AG09309 (cell line): ENCODE measurements around the gene SLC2A8.

Experiments
- DNase-seq: peaks from one replicate; pipeline ENCODE4 v3.0.0-alpha.2; 2010; ENCODE audit warnings: low read depth
- H3K4me3 ChIP-seq: 2 replicates; pipeline ENCODE4 v1.5.1; 2011; ENCODE audit warnings: mild to moderate bottlenecking, low read depth, low read length, moderate library complexity; ENCODE audit not compliant: control insufficient read depth
- TF ChIP-seq, protein P1 (sequence below): IDR thresholded peaks from 2 replicates; pipeline ENCODE4 v1.5.1; 2011; ENCODE audit warnings: mild to moderate bottlenecking, low read depth, low read length, inconsistent platforms; ENCODE audit not compliant: insufficient read depth, control insufficient read depth; ENCODE audit errors: missing control alignments

The SLC2A8 gene

DNA sequence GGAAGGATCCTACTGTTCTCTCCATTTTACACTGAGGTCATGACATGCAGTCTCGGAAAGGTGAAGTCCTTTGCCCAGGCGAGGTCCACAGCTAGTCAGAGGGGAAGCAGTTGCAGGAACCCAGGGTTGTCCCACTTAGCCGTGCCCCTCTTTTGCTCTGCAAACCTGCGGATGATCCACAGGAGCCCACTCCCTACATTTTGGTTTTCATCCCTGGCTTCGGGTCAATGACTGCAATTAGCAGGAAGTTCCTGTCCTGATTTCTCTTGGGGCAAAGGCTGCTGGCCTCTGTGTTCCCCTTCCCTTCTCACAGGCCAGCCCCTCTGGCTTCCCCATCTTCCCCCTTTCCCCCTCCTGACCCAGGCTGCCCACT lies 1.3 kb downstream of the SLC2A8 start:
- H3K4me3 ChIP-seq = peak overlapping the region; percentile 59
- TF ChIP-seq, protein P1, sequence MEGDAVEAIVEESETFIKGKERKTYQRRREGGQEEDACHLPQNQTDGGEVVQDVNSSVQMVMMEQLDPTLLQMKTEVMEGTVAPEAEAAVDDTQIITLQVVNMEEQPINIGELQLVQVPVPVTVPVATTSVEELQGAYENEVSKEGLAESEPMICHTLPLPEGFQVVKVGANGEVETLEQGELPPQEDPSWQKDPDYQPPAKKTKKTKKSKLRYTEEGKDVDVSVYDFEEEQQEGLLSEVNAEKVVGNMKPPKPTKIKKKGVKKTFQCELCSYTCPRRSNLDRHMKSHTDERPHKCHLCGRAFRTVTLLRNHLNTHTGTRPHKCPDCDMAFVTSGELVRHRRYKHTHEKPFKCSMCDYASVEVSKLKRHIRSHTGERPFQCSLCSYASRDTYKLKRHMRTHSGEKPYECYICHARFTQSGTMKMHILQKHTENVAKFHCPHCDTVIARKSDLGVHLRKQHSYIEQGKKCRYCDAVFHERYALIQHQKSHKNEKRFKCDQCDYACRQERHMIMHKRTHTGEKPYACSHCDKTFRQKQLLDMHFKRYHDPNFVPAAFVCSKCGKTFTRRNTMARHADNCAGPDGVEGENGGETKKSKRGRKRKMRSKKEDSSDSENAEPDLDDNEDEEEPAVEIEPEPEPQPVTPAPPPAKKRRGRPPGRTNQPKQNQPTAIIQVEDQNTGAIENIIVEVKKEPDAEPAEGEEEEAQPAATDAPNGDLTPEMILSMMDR = no peak
- DNase-seq = no peak

DNA sequence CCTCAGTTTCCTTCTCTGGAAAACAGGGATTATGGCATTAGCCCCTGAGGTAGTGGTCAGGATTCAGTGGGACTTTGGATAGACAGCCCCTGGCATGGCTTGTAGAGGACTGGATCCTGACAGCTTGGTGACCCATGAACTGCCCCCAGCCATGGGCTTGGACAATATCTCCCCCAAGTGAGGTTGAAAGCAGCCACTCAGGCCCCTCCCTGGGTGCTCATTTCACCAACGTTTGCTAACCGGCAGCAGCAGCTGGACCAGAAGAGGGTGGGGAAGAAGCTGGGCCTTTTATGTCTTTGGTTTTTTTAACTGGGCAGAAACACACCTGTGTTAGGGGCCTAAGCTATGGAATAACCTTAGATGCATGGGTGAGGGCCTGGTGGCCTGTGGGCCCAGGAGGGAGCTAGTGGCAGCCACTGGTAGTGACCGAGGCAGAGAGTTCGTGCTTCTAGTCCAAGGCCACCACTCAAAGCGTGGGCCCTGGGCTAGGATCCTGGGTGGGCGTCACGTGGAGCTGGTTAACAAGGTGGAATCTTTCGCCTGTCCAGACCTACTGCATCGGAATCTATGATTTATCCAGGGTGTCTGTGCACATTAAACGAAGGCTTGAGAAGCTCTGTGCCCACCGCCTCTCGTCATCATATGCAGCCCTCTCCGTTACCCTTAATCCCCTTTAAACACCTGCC lies 1.9 kb downstream of the SLC2A8 start:
- no peak overlapping the region for H3K4me3 ChIP-seq
- DNase-seq = no peak
- TF ChIP-seq, protein P1 = no peak

DNA sequence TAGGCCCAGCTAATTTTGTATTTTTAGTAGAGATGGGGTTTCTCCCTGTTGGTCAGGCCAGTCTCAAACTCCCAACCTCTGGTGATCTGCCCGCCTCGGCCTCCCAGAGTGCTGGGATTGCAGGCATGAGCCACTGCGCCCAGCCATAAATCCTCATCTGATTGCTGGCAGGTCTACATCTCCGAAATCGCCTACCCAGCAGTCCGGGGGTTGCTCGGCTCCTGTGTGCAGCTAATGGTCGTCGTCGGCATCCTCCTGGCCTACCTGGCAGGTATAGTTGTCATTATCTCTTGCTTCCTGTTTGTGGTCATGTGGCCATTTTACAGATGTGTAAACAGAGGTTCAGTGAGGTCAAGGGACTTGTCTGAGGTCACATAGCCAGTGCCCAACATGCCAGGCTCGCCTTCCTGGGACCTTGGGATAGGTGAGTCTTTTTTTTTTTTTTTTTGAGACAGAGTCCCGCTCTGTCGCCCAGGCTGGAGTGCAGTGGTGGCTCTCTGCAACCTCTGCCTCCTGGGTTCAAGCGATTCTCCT lies 2.8 kb downstream of the SLC2A8 start:
- TF ChIP-seq, protein P1 = no peak
- no peak for DNase-seq
- H3K4me3 ChIP-seq = no peak overlapping the region

DNA sequence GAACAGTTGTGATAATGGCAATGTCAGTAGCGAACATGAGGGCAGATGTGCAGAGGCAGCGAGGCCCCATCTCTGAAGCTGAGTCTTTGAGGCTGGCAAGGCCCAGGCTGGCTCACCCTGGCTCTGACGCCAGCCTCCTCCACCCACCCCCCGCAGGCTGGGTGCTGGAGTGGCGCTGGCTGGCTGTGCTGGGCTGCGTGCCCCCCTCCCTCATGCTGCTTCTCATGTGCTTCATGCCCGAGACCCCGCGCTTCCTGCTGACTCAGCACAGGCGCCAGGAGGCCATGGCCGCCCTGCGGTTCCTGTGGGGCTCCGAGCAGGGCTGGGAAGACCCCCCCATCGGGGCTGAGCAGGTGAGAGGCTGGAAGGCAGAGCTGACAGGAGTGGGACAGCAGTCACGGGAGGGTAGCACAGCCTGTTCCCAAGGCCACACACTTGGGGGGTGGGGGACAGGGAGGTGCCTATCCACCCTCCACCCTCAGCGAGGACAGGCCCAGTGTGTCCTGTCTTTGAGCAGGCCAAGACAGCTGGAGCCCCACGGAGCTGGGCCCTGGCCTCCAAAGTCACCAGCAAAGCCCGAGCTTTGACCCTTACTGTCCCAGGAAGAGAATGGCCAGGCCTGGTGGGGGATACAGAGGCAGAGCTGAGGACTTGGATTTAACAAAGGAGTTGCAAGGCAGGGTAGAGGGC lies 5.6 kb downstream of the SLC2A8 start:
- TF ChIP-seq, protein P1 = no peak
- DNase-seq = no peak
- no peak overlapping the region for H3K4me3 ChIP-seq

DNA sequence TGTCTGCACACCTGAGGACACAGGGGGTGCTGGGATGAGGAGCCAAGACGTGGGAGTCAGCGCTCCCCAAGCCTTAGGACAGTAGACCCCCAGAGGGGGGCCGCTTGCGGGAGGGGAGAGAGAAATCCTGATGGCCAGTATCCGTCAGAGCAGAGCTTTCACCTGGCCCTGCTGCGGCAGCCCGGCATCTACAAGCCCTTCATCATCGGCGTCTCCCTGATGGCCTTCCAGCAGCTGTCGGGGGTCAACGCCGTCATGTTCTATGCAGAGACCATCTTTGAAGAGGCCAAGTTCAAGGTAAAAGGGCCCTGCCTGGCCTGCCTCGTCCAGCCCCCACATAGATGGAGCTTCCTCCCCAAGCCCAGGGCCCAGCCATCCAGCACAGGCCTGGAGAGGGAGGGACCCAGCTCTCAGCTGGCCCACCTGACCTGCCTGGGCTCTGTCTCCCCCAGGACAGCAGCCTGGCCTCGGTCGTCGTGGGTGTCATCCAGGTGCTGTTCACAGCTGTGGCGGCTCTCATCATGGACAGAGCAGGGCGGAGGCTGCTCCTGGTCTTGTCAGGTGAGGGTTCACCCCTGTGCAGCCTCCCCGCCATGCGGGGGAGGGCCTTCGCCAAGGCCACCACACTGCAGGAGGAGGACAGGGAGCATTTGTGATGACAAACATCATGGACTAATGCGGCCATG lies 6.7 kb downstream of the SLC2A8 start:
- H3K4me3 ChIP-seq = no peak overlapping the region
- DNase-seq = no peak
- TF ChIP-seq, protein P1 = no peak

DNA sequence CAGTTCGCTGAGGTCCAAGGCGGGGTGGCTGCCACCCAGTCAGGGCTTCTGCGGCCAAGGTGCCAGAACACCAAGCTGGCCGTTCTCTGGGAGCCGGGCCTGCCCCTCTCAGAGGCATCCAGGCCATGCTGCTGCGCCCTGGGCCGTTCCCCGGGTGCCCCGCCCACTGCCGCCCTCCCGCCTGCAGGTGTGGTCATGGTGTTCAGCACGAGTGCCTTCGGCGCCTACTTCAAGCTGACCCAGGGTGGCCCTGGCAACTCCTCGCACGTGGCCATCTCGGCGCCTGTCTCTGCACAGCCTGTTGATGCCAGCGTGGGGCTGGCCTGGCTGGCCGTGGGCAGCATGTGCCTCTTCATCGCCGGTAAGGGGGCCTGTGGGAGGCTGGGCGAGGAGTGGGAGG lies 7.7 kb downstream of the SLC2A8 start:
- H3K4me3 ChIP-seq = no peak overlapping the region
- TF ChIP-seq, protein P1 = no peak
- DNase-seq = no peak
